GM23338 (cell line): ENCODE results near the gene DKK1. TPM values are rescaled to one million over a fixed set of nuclear protein-coding genes. Genes with fewer than 3 reads are reported as not detected.

Source experiments
- ATAC-seq: fragments of 200-7000 bp; cut with Tn5 transposase; 3 replicates; pipeline ENCODE4 v1.9.1; 2020
- DNase-seq: peaks from one replicate; pipeline ENCODE4 v3.0.0-alpha.2; 2015; ENCODE audit warnings: low spot score
- H2AFZ ChIP-seq: fragments of 200-600 bp; sonication (generic); 2 replicates; pipeline ENCODE4 v1.8.0; 2016; ENCODE audit warnings: antibody characterized with exemption, mild to moderate bottlenecking, moderate library complexity
- H3F3A ChIP-seq: fragments of 200-600 bp; sonication (generic); replicated peaks from 2 replicates; pipeline ENCODE4 v1.8.0; 2017; ENCODE audit warnings: antibody characterized with exemption, mixed run types, low read depth
- H3K27ac ChIP-seq: fragments of 200-600 bp; sonication (generic); 2 replicates; pipeline ENCODE4 v1.6.1; 2016; ENCODE audit warnings: low read depth
- H3K27me3 ChIP-seq: fragments of 200-600 bp; sonication (generic); 2 replicates; pipeline ENCODE4 v1.8.0; 2016; ENCODE audit warnings: mild to moderate bottlenecking, mixed run types, moderate library complexity; ENCODE audit not compliant: insufficient read depth
- H3K36me3 ChIP-seq: fragments of 200-600 bp; sonication (generic); 2 replicates; pipeline ENCODE4 v1.8.0; 2016; ENCODE audit warnings: mild to moderate bottlenecking; ENCODE audit not compliant: insufficient read depth
- H3K4me1 ChIP-seq: fragments of 200-600 bp; sonication (generic); 2 replicates; pipeline ENCODE4 v1.8.0; 2016; ENCODE audit warnings: mild to moderate bottlenecking, moderate library complexity; ENCODE audit not compliant: insufficient read depth
- H3K4me2 ChIP-seq: fragments of 200-600 bp; sonication (generic); 2 replicates; pipeline ENCODE4 v1.7.1; 2017; ENCODE audit warnings: mixed run types
- H3K4me3 ChIP-seq: fragments of 200-600 bp; sonication (generic); 2 replicates; pipeline ENCODE4 v1.6.1; 2016; ENCODE audit warnings: mixed run types
- H3K79me2 ChIP-seq: fragments of 200-600 bp; sonication (generic); replicated peaks from 2 replicates; pipeline ENCODE4 v1.8.0; 2017; ENCODE audit warnings: mild to moderate bottlenecking; ENCODE audit not compliant: insufficient read depth
- H3K9me2 ChIP-seq: fragments of 200-600 bp; sonication (generic); 2 replicates; pipeline ENCODE4 v1.8.0; 2017; ENCODE audit not compliant: insufficient read depth
- H4K20me1 ChIP-seq: fragments of 200-600 bp; sonication (generic); replicated peaks from 2 replicates; pipeline ENCODE4 v1.8.0; 2017; ENCODE audit warnings: mild to moderate bottlenecking; ENCODE audit not compliant: insufficient read depth
- H3K27ac Mint-ChIP-seq: 2 replicates; pipeline ENCODE4 v1.8.0; 2020; ENCODE audit warnings: inconsistent platforms, mild to moderate bottlenecking, moderate library complexity, mixed read lengths
- H3K27me3 Mint-ChIP-seq: 3 replicates; pipeline ENCODE4 v1.8.0; 2022; ENCODE audit warnings: low read depth, mild to moderate bottlenecking, moderate library complexity, mixed read lengths, inconsistent platforms; ENCODE audit not compliant: insufficient read depth, poor library complexity
- H3K36me3 Mint-ChIP-seq: 3 replicates; pipeline ENCODE4 v1.8.0; 2021; ENCODE audit warnings: low read depth, mild to moderate bottlenecking, inconsistent platforms, moderate library complexity, mixed read lengths
- H3K4me1 Mint-ChIP-seq: 3 replicates; pipeline ENCODE4 v1.8.0; 2020; ENCODE audit warnings: mild to moderate bottlenecking, inconsistent platforms, mixed read lengths
- H3K4me3 Mint-ChIP-seq: 3 replicates; pipeline ENCODE4 v1.8.0; 2021; ENCODE audit warnings: moderate library complexity, mild to moderate bottlenecking, inconsistent platforms, mixed read lengths
- H3K9me3 Mint-ChIP-seq: 3 replicates; pipeline ENCODE4 v1.8.0; 2020; ENCODE audit warnings: moderate library complexity, mild to moderate bottlenecking, inconsistent platforms, mixed read lengths
- CREB1 ChIP-seq: fragments of 250-450 bp; sonication (Bioruptor Pico); IDR thresholded peaks from 2 replicates; pipeline ENCODE4 v1.5.0; 2020; ENCODE audit warnings: low read depth, mild to moderate bottlenecking, moderate library complexity
- CTCF ChIP-seq, 2 experiments: fragments of 200-600 bp in 1 of 2; sonication (generic) in 1 of 2; conservative IDR thresholded peaks; 2 replicates each; pipeline versions ENCODE4 v1.5.1 to v1.6.1; 2016 to 2017; ENCODE audit warnings: antibody characterized with exemption in 2 of 2, low read depth in 2 of 2, mild to moderate bottlenecking in 2 of 2, moderate library complexity in 1 of 2
- ETS1 ChIP-seq: IDR thresholded peaks from 2 replicates; pipeline ENCODE4 v1.6.1; 2016; ENCODE audit warnings: antibody characterized with exemption
- EZH2 ChIP-seq: fragments of 200-600 bp; sonication (generic); IDR thresholded peaks from one replicate; pipeline ENCODE4 v1.8.0; 2017; ENCODE audit warnings: antibody characterized with exemption, mild to moderate bottlenecking, low read depth; ENCODE audit not compliant: unreplicated experiment
- JUNB ChIP-seq: IDR thresholded peaks from one replicate; pipeline ENCODE4 v1.6.1; 2016; ENCODE audit warnings: antibody characterized with exemption; ENCODE audit not compliant: unreplicated experiment
- NANOG ChIP-seq: IDR thresholded peaks from 2 replicates; pipeline ENCODE4 v1.6.1; 2016; ENCODE audit warnings: antibody characterized with exemption, borderline replicate concordance
- POLR2AphosphoS5 ChIP-seq: IDR thresholded peaks from 2 replicates; pipeline ENCODE4 v1.6.1; 2016; ENCODE audit warnings: antibody characterized with exemption, low read depth
- STAT1 ChIP-seq: IDR thresholded peaks from one replicate; pipeline ENCODE4 v1.6.1; 2016; ENCODE audit warnings: antibody characterized with exemption; ENCODE audit not compliant: unreplicated experiment
- ZNF462 ChIP-seq: fragments of 250-450 bp; sonication (Bioruptor Pico); IDR thresholded peaks from 2 replicates; pipeline ENCODE4 v1.5.0; 2020; ENCODE audit warnings: mild to moderate bottlenecking, moderate library complexity
- polyA plus RNA-seq: library from polyadenylated mRNA; unstranded; fragments of >200 nt; fragmentation: Nextera tagmentation; extraction: Ambion mirVana; gene quantifications from 2 replicates; pipeline ENCODE4 v1.2.1, GENCODE V29; 2016
- total RNA-seq: library from RNA; depleted of rRNA; stranded (reverse); fragments of >200 nt; shearing (Covaris generic); gene quantifications from 2 replicates; pipeline ENCODE4 v1.2.3, GENCODE V29; 2014
- TF ChIP-seq, protein P1 (sequence below): IDR thresholded peaks from one replicate; pipeline ENCODE4 v1.6.1; 2018; ENCODE audit warnings: antibody characterized with exemption; ENCODE audit not compliant: unreplicated experiment

The DKK1 gene
- total and polyA plus RNA-seq, 2 experiments from 2014 or later = 0.45 TPM; not detected in 1

GRCh38 chr10:52265131-52265926 is 48.8 kb upstream of the DKK1 start (continued):
- TF ChIP-seq CTCF (conservative IDR thresholded peaks at IDR 0.05; ENCODE audit: low read depth in 2 of 2) (no peak), POLR2AphosphoS5 (no peak), JUNB (no peak), CREB1 (CRISPR knock-in tag) (no peak)

DNA sequence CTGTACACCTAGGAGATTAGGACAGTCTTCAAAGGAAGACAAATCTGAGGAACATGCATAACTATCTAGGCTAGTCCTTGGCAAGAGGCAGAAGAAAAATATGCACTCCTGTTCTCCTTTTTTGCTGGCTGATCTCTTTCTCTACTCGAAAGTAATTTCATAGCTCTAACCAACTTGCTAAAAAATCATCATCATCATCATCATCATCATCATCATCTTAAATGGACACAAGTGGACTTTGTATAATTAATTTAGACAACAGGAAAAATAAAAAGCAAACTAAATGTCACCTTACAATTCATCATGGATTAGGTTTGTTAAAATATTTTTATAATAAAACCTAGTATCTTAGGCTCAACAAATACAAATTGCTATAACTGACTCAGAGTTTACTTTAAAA is 47.2 kb upstream of the DKK1 start:
- Mint-ChIP-seq H3K27me3 (no peaks in the 10 kb centered on the region), H3K27ac (no peak overlapping the region), H3K4me3 (no peak overlapping the region), H3K9me3 (no peaks in the 10 kb centered on the region), H3K4me1 (peaks cover 18% of the 10 kb centered on the region), H3K36me3 (no peaks in the 10 kb centered on the region)
- H2AFZ ChIP-seq = no peak overlapping the region
- H3K9me2 ChIP-seq = no peaks in the 10 kb centered on the region
- no peaks in the 10 kb centered on the region for H4K20me1 ChIP-seq
- no peaks in the 10 kb centered on the region for H3K27me3 ChIP-seq
- no peak overlapping the region for H3K27ac ChIP-seq
- H3F3A ChIP-seq = no peaks in the 10 kb centered on the region
- peaks cover 13% of the 10 kb centered on the region for H3K4me1 ChIP-seq
- no peak overlapping the region for H3K4me3 ChIP-seq
- H3K79me2 ChIP-seq = no peaks in the 10 kb centered on the region
- ATAC-seq (no peak), DNase-seq (no peak)
- H3K4me2 ChIP-seq = no peak overlapping the region
- no peaks in the 10 kb centered on the region for H3K36me3 ChIP-seq
- TF ChIP-seq JUNB (no peak), STAT1 (no peak), NANOG (no peak), CREB1 (CRISPR knock-in tag) (no peak), EZH2 (no peak), ETS1 (no peak), ZNF462 (CRISPR knock-in tag) (no peak)
- TF ChIP-seq, protein P1, sequence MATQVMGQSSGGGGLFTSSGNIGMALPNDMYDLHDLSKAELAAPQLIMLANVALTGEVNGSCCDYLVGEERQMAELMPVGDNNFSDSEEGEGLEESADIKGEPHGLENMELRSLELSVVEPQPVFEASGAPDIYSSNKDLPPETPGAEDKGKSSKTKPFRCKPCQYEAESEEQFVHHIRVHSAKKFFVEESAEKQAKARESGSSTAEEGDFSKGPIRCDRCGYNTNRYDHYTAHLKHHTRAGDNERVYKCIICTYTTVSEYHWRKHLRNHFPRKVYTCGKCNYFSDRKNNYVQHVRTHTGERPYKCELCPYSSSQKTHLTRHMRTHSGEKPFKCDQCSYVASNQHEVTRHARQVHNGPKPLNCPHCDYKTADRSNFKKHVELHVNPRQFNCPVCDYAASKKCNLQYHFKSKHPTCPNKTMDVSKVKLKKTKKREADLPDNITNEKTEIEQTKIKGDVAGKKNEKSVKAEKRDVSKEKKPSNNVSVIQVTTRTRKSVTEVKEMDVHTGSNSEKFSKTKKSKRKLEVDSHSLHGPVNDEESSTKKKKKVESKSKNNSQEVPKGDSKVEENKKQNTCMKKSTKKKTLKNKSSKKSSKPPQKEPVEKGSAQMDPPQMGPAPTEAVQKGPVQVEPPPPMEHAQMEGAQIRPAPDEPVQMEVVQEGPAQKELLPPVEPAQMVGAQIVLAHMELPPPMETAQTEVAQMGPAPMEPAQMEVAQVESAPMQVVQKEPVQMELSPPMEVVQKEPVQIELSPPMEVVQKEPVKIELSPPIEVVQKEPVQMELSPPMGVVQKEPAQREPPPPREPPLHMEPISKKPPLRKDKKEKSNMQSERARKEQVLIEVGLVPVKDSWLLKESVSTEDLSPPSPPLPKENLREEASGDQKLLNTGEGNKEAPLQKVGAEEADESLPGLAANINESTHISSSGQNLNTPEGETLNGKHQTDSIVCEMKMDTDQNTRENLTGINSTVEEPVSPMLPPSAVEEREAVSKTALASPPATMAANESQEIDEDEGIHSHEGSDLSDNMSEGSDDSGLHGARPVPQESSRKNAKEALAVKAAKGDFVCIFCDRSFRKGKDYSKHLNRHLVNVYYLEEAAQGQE = no peak
